NCI-H345 treated with DMSO at 0.1 percent for 48 hours (cell line): Measurements from ENCODE around the gene SLIT3.

Experiments
- DNase-seq: peaks from one replicate; lab custom pipeline; 2025; ENCODE audit not compliant: unreplicated experiment; lab: John Stamatoyannopoulos, UW

SLIT3 gene

GRCh38 chr5:169049712-169050111, 251.2 kb downstream of the SLIT3 start:
- DNase-seq, result no peak

DNA sequence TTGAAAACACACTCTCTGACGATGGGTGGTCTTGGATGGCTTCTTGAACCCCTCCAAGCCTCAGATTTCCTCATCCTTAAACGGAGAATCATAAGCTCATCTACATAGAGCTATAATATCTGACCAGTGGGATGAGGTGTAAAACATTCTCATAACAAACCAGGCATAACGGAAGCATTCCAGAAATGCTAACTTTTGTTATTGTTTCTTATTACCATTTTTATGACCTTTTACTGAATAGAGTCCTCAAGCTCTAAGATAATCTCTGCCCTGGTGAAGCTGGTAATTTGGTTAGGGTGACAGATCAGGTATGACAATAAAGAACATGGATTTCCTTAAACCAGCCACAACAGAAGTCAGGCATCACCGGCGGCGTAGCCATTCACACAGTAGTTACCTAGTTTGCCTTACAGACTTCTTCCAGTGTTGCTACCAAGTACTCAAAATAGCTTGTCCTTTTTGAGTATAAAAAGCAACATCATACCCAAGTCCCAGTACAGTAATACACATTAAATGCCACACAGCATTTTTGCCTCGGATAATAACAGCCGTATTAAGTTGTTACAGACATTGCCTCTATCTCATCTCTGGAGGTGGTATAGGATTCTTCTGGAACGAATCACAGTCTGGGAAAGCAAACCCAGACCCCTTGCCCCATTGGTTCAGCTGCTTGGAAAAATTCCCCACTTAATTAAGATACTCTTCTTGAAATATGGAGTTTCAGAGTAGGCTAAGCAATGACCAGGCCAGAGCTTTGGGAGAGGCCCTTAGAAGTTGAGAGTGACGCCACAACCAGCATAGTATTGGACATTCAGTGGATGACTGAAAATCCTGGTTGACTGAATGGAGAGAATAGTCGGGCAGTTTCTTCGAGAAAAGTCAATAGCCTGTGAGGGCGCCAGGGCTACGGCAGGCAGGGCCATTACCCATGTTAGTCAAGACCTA, 252.5 kb downstream of the SLIT3 start:
- DNase-seq, result no peak

GRCh38 chr5:169044962-169045361, 256.0 kb downstream of the SLIT3 start:
- no peak for DNase-seq

DNA sequence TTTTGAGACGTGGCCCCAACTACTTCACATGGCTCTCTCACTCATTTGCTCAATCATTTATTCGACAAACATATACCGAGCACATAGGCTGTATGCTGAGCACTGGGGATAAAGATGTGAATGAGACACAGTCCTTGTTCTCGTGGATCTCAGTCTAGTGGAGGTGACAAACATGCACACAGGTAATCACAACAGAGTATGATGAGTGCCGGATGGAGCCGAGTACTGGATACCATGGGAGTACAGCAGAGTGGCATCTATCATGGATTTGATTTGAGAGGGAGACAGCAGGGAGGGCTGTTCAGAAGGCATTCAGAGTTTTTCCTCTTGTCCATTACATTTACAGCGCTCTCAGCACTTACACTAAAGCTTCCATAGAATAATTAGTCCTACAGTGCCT, 259.8 kb downstream of the SLIT3 start:
- DNase-seq, result no peak

DNA sequence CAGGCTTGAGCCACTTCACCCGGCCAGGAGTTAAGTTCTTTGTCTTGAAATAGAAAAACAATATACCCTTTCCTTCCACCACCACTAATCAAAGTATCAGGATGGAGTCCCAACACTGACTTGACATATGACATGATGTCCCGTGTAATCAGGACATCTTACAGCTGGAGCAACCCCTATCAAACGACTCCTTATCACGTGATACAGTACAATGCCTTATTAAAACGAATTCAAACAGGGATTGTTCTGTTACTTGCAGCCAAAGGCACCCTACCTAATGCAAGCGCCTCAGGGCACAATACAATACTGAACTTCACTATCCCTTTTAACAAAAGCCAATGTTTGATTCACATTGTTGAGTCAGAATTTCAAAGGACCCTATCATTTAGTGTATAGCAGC, 261.3 kb downstream of the SLIT3 start:
- DNase-seq, result no peak

DNA sequence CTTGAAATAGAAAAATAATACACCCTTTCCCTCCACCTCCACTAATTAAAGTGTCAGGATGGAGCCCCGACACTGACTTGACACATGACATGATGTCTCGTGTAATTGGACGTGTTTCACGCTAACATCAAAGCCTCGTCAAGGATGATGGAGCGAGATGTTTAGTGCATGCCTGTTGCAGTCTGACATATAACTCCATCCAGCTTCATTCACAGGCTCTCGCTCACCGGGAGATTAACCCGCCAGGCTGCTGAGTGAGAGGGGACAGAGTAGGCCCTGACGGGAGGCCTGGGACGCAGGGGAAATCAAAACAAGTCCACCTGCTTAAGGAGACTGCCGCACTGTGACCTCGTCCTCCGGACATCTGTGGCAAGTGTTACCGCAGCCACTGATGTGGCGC, 263.5 kb downstream of the SLIT3 start:
- no peak for DNase-seq

GRCh38 chr5:169036079-169036805, 264.7 kb downstream of the SLIT3 start:
- no peak for DNase-seq

GRCh38 chr5:169029661-169030274, 271.2 kb downstream of the SLIT3 start:
- no peak for DNase-seq

- DNase-seq, result no peak
These were observed 271.9 kb downstream of the SLIT3 start for GRCh38 chr5:169029037-169029436.

DNA sequence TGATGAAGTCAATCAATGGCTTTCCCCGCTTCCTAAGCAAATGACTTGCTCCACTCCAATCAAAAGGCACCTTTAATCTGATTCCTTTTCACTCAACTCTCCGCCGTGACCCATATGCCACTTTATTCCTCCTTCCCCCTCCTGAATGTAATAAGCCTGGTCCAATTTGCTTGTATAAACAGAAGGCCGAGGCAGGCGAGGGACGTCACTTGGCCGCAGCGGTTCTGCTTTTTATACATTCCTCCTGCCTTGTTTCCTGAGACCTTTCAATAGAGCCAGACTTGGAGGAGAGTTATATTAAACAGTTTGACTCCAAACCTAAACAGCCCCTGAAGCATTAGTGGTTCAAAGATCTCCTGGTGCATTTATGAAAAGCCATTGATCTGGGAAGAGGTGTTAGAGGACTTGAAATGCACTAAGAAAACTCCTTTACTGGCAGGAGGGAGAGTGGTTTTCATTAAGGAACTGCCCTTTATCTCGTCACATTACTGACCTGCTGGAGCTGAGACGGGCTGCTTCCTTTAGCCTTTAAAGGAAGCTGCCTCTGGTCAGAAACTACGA, 273.4 kb downstream of the SLIT3 start:
- no peak for DNase-seq

- no peak for DNase-seq
These were observed 275.4 kb downstream of the SLIT3 start for GRCh38 chr5:169025491-169025890.

GRCh38 chr5:169024421-169024820, 276.5 kb downstream of the SLIT3 start:
- DNase-seq, result no peak

DNA sequence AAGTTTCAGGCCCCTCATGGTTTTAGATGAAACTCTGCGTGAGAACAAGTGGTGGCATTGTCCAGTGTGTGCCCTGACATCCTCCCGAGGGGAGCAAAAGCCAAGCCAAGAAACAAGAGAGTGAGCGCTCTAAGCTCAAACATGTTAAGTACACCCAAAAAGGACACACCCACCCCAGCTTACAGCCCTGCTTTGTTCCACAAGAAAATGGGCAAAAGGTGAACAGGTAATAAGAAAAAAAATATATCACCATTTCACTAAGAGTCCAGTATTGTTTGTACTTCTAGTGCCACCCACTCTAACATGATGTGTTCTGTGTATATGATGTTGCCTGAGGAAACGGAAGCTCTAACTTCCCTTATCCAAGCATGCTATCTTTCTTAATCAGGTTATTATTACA, 278.2 kb downstream of the SLIT3 start:
- no peak for DNase-seq

DNA sequence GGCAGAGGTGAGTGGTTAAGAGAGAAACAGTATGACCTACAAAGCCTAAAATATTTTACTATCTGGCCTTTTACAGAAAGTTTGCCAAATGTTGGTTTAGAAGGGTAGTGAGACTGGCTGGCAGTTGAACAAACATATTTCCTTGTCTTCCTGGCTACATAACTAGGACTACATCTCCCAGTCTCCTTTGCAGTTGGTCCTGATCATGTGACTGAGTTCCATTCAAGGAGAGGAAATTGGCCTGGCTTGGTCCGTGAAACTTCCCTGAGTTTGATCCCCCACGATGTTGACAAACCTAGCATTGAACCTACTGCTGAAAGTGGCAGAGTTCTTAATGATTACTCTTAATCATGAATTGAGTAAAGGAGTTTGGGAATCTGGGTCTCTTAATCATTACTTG, 280.8 kb downstream of the SLIT3 start:
- no peak for DNase-seq

DNA sequence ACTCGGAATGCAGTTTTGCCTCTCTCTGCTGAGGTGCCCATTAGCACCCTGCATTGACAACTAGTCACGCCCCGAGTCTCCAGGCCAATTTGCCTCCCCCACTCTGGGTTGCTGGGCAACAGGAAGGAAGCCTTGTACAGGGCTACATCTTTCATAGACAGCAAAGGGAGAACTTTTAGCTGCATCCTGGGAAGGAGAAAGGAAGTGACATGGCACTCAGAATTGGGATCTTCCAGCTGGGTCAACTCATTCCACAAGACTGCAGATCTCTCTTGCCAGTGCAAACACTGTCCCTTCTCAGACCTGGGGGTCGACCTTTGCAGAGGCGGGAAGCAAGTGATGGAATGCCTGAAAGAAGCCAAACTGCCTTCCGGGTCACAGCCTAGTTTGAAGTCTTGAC, 282.0 kb downstream of the SLIT3 start:
- no peak for DNase-seq

GRCh38 chr5:169015991-169016390, 284.9 kb downstream of the SLIT3 start:
- no peak for DNase-seq

DNA sequence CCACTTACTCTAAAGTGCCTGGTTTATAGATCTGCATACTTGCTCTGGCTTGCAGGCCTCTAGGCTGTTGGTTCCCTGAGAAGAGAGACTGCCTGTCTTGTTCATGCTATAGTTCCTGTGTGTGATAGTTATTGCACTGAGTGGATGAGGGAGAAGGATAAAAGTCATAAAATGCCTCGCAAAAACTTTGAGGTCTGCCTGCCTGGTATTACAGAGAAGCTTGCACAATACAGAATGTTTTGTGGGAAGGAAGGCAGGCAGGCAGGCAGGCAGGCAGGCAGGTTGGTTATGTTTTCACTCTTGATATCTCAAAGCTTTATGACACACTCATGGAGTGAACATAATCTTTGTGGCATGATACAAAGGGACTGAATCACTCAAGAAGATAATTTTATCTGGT, 287.1 kb downstream of the SLIT3 start:
- DNase-seq, result no peak

DNA sequence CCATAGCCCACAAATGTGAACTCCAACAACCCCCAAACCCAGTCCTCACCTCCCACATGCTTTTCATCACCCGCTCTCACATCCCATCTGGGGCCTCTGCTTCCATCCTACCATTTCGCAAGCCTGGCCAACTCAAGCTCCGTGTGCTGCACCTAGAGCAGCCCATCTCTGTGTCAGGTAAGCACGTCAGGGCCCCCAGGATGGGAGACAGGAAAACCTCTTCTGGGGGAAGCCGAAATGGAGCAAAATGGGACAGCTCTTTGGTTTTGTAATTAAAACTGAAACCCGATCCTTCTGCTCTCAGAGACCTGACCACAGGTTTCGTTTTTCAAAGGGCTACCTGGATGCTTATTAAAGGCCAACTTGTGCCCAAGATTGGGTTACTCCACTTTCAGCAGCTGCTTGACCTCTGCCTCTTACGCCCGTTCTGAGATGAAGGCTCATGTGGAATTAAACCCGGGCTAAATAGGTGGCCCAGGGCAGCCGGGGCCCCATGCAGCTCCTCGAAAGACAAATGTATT, 287.7 kb downstream of the SLIT3 start:
- no peak for DNase-seq

GRCh38 chr5:169012450-169012849, 288.5 kb downstream of the SLIT3 start:
- no peak for DNase-seq

DNA sequence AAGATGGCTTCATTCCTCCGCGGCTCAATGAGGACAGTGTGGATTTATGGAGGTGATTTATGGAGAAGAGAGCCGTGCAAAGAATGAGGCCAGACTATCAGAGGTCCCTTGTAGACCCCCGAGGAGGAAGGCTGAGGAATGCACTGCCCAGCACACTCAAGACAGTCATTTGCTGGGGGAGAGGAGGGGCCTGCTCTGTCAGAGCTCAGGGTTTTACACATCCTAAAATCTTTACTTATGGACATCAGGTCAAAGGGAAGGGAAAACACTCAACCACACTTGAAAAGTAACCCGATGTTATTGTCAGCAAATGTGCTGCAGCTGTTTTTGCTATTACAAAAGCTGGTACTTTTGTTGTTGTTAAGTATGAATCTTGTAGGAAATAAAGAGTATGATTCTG, 289.5 kb downstream of the SLIT3 start:
- no peak for DNase-seq

GRCh38 chr5:169011009-169011408, 289.9 kb downstream of the SLIT3 start:
- DNase-seq, result no peak
